HS-5 (cell line): ENCODE results near the gene CCDC89.

Source experiments
- DNase-seq: peaks from one replicate; pipeline ENCODE4 v3.0.0-alpha.2; 2012; ENCODE audit warnings: low read depth

CCDC89 gene

GRCh38 chr11:85652786-85653447 lies 33.1 kb downstream of the CCDC89 start:
- no peak for DNase-seq

- no peak for DNase-seq
Observed at GRCh38 chr11:85651118-85651517, 34.9 kb downstream of the CCDC89 start.

- DNase-seq, result peak; percentile 54
Observed at GRCh38 chr11:85647604-85648299, 38.2 kb downstream of the CCDC89 start, which contains the start of gene TMEM126A. TMEM126A (plus strand) TSS chr11:85647967; CDS start chr11:85650256, 2,289 bp downstream.

- DNase-seq, result no peak
Observed at GRCh38 chr11:85647078-85647477, 38.9 kb downstream of the CCDC89 start.

GRCh38 chr11:85643191-85643614 lies 42.8 kb downstream of the CCDC89 start:
- no peak for DNase-seq

- DNase-seq, result no peak
Observed at GRCh38 chr11:85634747-85635146, 51.2 kb downstream of the CCDC89 start.
